ENCODE data around the gene FAM76B.

FAM76B gene

GRCh38 chr11:95791709-95792033 is 2.1 kb upstream of the FAM76B start:
- DNase-seq, result no peak

- peak; percentile 52 for DNase-seq
These were observed 1.5 kb upstream of the FAM76B start for GRCh38 chr11:95790933-95791708.

DNA sequence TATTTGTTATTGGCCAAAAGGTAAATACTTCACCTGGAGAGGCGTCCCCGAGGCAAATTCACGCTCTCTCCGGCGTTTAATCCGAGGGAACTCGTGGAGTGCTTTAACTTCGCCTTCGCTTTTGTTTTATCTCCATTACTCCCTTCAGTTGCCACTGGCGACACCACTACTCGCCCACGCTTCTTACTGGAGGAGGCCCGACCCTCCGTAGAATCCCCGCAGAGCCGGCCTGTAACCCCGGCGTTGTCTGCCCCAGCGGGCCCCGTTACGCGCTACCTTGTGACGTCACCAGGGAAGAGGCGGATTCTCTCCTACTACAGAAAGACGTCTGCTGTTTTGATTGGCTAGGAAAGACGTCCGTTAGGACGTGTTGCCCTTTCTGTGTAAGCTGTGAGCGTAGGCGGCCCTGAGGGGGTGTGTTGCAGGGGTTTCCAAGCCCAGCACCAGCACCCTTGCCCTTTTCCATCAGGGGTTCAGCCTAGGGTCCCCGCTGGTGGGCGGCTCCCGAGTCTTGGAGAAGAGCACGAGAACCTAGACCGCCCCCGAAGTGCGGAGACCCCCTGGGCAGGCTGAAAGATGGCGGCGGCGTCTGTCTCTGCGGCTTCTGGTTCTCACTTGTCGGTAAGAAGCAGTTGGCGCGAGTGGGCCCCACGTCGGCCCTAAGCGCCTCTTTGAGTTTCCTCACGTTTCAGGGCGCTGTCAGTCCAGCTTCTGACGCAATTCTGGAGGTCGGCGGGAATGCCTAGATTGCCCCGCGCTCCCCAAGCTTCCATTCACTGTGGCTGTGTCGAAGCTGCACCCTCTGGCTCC is 746 bp upstream of the FAM76B start, which contains the start of gene CEP57:
Gene CEP57, plus strand, starts transcription at position 376 of the 810 bp plus-strand sequence. Its CDS starts 201 bp downstream, at position 577.
- peak; percentile 95 for DNase-seq

GRCh38 chr11:95788921-95789505 is 569 bp downstream of the FAM76B start:
- DNase-seq, result no peak

DNA sequence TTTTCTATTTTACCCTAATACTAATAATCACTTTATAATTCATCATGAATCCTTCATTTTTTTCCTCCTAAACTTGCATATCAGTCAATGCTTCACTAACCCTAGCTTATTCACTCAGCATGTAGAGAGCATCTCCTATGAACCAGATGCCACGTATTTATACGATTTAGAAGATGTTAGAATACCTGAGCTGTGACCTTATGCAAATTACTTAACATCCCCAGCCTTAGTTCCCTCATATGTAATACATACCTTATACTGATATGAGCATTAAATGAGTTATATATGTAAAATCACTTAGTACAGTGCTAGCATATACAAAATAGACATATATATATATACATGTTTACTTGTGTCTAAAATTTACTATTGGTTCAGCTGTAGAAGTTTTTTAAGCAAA is 9.0 kb downstream of the FAM76B start:
- DNase-seq, result no peak

- no peak for DNase-seq
These were observed 10.9 kb downstream of the FAM76B start for GRCh38 chr11:95778699-95779098.

- DNase-seq, result no peak
These were observed 12.7 kb downstream of the FAM76B start for GRCh38 chr11:95776859-95777258.

DNA sequence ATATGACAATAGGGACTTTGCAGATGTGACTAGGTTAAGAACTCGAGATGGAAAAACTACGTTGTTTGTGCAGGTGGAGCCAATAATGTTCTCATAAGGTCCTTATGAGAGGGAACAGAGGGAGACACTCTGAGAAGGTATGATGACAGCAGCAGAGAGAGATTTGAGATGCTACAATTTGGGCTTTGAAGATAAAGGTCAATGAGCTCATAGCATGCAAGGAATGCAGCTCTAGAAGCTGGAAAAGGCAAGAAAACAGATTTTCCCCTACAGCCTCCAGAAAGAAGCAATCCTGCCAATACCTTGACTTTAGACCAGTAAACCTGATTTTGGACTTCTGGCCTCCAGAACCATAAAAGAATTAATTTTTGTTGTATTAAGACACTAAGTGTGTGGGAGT is 21.1 kb downstream of the FAM76B start:
- DNase-seq, result no peak

GRCh38 chr11:95767498-95767897 is 22.1 kb downstream of the FAM76B start:
- DNase-seq, result no peak

- DNase-seq, result no peak
These were observed 22.9 kb downstream of the FAM76B start for GRCh38 chr11:95766701-95767100.

- peak; percentile 55 for DNase-seq
These were observed 25.2 kb downstream of the FAM76B start for GRCh38 chr11:95764267-95764898.

DNA sequence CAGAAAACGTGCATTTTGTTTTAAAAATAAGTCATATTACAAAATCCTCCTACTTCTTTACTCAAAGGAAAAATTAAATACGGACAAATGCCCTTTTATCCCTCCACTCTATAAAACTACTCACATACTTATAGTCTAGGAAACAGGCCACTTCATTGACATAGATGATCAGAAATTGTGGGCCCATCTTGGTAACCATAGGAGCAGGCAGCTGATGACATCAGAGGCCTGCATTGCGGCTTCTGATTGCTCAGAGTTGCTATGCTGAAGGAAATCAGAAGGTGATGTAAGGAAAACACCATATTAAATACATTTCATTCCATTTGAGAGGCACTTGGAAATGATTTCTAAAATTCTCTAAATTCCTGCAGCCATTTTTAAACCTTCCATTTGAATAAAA is 27.0 kb downstream of the FAM76B start:
- DNase-seq, result no peak

GRCh38 chr11:95760941-95761340 is 28.6 kb downstream of the FAM76B start:
- no peak for DNase-seq

DNA sequence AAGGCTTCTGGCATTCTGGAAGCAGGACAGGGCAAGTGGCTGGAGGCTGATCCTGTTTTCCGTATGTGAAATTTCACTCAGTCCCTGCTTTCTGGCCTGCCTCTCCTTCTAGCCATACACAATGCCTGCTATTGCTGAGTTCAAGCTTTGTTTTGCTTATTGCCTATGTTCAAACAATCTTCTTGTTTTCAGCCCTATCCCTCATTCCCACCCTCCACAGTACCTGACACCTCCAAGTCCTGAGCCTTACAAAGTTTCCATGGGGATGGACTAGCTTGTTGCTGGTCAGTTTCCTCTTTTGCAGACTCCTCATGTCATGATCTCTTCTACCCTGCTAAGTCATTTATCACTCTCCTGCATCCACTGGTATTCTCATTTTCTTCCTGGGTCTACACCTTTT is 38.1 kb downstream of the FAM76B start:
- DNase-seq, result no peak

DNA sequence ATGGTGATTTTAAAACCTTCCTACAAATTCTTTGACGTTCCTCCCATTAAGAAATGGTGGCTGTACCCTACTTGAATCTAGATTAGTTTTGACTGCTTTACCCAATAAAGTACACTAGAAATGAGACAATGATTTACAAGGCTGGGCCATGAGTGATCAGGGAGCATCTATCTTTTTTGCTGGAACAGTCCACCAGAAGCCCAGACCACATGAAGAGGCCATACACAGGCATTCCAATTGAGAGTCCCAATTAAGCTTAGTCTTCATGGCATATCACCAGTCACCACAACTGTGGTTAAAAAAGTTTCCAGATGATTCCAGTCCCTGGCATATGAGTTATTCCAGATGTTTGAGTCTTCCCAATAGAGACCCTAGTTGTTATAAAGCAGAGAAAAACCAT is 39.5 kb downstream of the FAM76B start:
- DNase-seq, result no peak

- DNase-seq, result no peak
These were observed 50.3 kb downstream of the FAM76B start for GRCh38 chr11:95739108-95739938.

DNA sequence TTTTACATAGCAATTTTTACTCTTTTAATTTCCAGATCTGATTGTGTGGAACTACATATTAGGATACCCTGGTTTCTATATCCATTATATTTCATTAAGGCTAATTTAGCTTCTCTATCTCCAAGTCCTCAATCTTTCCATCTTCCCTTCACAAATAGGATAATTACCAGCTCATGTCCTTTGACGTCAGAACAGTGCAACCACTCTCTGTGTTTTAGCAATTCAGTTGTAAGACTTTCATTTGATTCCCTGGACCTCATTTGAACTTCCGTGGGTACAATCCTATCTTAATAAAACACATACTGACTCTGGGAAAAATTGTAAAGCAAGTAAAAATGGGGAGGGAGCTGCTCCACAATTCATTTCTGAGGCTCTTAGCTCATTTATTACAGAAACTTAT is 52.8 kb downstream of the FAM76B start:
- DNase-seq, result no peak

GRCh38 chr11:95736355-95736754 is 53.2 kb downstream of the FAM76B start:
- no peak for DNase-seq

- no peak for DNase-seq
These were observed 55.5 kb downstream of the FAM76B start for GRCh38 chr11:95734009-95734572.

- no peak for DNase-seq
These were observed 56.5 kb downstream of the FAM76B start for GRCh38 chr11:95732930-95733602.

- DNase-seq, result no peak
These were observed 60.1 kb downstream of the FAM76B start for GRCh38 chr11:95729462-95729861.

DNA sequence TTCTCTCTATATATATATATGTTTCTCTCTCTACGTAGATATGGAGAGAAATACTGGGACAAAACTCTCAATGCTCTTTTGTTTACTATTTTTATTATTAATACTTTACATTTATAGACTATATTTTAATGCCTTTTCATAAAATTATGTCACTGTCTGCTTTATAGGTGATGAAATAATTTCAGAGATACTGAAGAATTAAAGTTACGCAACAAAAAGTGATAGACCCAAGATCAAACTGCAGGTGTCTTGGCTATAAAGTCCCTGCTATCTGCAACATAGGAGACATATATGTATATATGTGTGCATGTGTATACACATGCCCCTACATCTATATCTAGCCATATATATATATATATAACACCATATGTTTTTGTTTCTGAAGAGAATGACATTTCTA is 60.8 kb downstream of the FAM76B start:
- DNase-seq, result no peak

Measured in midbrain (tissue), 1 donor.